NB4 (cell line): ENCODE results near the gene USP46.

Experiments
- DNase-seq: peaks from one replicate; pipeline ENCODE4 v3.0.0; 2010; ENCODE audit warnings: low read depth
- H3K4me3 ChIP-seq: one replicate; pipeline ENCODE4 v1.5.1; 2011; ENCODE audit warnings: mild to moderate bottlenecking, low read depth, low read length, moderate library complexity
- CTCF ChIP-seq: IDR thresholded peaks from one replicate; pipeline ENCODE4 v1.5.1; 2012; ENCODE audit warnings: low read depth, low read length
- MAX ChIP-seq: IDR thresholded peaks from 2 replicates; pipeline ENCODE4 v1.6.1; 2011; ENCODE audit warnings: low read depth, low read length
- MYC ChIP-seq: IDR thresholded peaks from 2 replicates; pipeline ENCODE4 v1.6.1; 2011; ENCODE audit warnings: low read depth, low read length
- POLR2A ChIP-seq: IDR thresholded peaks from 2 replicates; pipeline ENCODE4 v1.6.1; 2011; ENCODE audit warnings: mild to moderate bottlenecking; ENCODE audit not compliant: insufficient read length; ENCODE audit errors: extremely low read depth

The USP46 gene

GRCh38 chr4:52588097-52588496 is 71.0 kb downstream of the USP46 start:
- TF ChIP-seq CTCF, result peak; percentile 85
- TF ChIP-seq MYC, result peak; percentile 41; the same call in 1 of the 2 replicates
- TF ChIP-seq MAX, result 0 out of 2 replicates have a peak, but pooled peaks have one; percentile 25
- TF ChIP-seq POLR2A, result no peak
- H3K4me3 ChIP-seq, result no peak overlapping the region
- peak; percentile 55 for DNase-seq

GRCh38 chr4:52586069-52586468 is 73.0 kb downstream of the USP46 start:
- no peak for TF ChIP-seq MAX
- TF ChIP-seq MYC, result no peak
- DNase-seq, result no peak
- H3K4me3 ChIP-seq, result no peak overlapping the region

- H3K4me3 ChIP-seq, result no peak overlapping the region
- DNase-seq, result no peak
- no peak for TF ChIP-seq POLR2A
- TF ChIP-seq MAX, result no peak
These were observed 73.7 kb downstream of the USP46 start for GRCh38 chr4:52585379-52585778.

- no peak for DNase-seq
- H3K4me3 ChIP-seq, result no peak overlapping the region
- TF ChIP-seq MYC (no peak), CTCF (no peak), POLR2A (no peak), MAX (no peak)
These were observed 79.4 kb downstream of the USP46 start for GRCh38 chr4:52579602-52580272.

- DNase-seq, result no peak
- H3K4me3 ChIP-seq, result no peak overlapping the region
- TF ChIP-seq CTCF (no peak), MAX (no peak), POLR2A (no peak), MYC (no peak)
These were observed 80.2 kb downstream of the USP46 start for GRCh38 chr4:52578951-52579350.

GRCh38 chr4:52577624-52577962 is 81.5 kb downstream of the USP46 start:
- DNase-seq, result no peak
- no peak for TF ChIP-seq CTCF
- no peak for TF ChIP-seq MYC
- H3K4me3 ChIP-seq, result no peak overlapping the region

- no peak for DNase-seq
- no peak for TF ChIP-seq MYC
- TF ChIP-seq MAX, result no peak
- no peak for TF ChIP-seq CTCF
- no peak for TF ChIP-seq POLR2A
- no peak overlapping the region for H3K4me3 ChIP-seq
These were observed 82.0 kb downstream of the USP46 start for GRCh38 chr4:52576961-52577623.
